ENCODE results near the gene DCXR.
"Not testable (repeated sequence)": the region's sequence is repeated elsewhere in the genome, so short reads cannot be mapped to it uniquely, and the experiment has no call there.

Gene DCXR

DNA sequence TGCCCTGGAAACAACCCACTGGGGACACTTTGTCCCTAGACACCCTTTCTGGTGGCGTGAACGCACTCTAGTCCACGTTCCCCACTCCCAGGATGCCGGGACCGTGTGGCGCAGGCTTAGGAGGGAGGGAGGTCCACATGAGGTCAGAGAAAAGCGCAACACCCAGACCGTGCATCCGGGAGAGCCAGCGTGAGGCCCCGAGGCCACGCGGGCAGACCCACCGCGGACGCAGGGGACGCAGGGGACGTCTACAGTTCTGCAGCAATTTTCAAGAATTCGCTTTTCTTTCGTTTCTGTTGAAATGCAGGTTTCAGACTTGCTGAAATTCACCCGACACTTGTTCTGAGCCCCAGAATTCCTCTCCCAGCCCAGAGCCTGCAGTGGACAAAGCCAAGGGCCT lies 9.4 kb upstream of the DCXR start:
- no peak for DNase-seq (ENCODE audit: low read depth, low spot score)
- H3K4me3 ChIP-seq (ENCODE audit: low read length), result no peak overlapping the region

- no peak for DNase-seq (ENCODE audit: low read depth, low spot score)
These were observed 8.5 kb upstream of the DCXR start for GRCh38 chr17:82045936-82046484.

DNA sequence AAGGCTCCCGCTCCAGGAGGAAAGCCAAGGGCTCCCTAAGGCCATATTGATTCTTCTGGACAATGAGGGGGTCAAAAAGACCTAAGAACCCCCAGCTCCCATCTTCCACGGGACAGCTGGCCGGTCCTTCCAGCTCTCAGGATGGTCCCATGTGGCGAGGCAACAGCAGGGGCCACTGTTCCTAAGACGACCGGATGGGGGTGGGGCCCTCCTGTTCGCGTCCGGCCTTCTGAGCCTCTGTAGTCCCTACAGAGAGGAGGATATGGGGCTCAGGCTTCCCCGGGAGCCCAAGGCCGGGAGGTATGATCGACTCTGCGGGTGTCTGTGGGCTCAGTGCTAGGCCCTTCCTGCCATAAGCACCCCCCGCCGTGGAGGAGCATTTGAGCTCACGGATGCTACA lies 6.0 kb upstream of the DCXR start:
- H3K4me3 ChIP-seq (ENCODE audit: low read length), result no peak overlapping the region
- no peak for DNase-seq (ENCODE audit: low read depth, low spot score)

More at GRCh38 chr17:82045936-82046484, 8.5 kb upstream of the DCXR start:
- no peak overlapping the region for H3K4me3 ChIP-seq (ENCODE audit: low read length)

- no peak overlapping the region for H3K4me3 ChIP-seq (ENCODE audit: low read length)
- no peak for DNase-seq (ENCODE audit: low read depth, low spot score)
These were observed 5.2 kb upstream of the DCXR start for GRCh38 chr17:82042649-82043048.

DNA sequence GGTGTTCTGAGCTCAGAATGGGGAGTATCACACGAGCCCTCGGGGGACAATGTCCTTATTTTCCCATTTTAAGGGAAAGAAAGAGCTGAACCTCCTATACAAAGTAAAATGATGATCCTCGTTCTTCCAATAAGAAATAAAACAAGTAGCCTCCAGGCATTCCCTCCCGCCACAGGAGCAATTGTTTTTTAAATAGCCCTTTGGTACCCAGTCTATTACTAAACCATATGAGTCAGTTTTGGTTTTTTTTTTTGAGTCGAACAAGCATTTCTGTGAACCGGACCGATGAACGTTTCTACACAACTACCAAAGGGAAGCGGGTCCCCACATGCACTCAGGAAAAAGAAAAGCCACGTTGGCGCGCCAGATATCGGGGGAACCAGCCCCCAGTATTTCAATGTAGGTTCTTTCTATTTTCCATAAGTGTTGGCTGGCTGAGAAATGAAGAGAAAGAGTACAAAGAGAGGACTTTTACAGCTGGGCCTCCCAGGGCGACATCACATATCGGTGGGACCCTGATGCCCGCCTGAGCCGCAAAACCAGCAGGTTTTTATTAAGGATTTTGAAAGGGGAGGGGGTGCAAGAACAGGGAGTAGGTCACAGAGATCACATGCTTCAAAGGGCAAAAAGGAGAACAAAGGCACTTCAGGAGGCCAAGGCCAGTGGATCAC lies 3.8 kb upstream of the DCXR start:
- H3K4me3 ChIP-seq (ENCODE audit: low read length), result no peak overlapping the region
- DNase-seq (ENCODE audit: low read depth, low spot score), result no peak

DNA sequence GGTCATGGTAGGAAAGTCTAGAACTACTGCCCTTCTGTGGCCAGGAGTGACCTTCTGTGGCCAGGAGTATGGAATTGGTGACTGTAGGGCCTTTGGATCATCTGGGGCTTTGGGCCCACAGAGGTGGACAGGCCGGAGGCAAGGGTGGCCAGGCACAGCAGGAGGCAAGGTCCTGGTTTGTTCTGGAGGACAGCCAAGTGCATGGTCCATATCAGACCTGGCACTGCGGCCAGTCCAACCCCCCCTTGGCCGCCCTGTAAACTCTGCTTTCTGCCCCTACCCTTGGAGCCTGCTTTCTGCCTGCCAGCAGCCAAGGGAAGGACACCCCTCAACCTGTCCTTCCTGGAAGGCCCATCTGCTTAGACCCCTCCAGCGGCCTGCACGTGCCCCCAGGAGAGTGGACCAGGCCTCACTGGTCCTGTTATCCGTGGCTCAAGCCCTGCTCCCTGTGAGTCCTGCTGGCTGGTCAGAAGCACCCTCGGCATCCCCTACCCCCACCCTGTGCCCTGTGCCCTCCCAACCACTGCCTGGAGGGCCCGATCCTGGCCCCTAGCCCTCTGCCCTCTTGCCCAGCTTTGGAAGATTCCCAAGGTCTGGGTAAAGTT lies 2.3 kb upstream of the DCXR start:
- H3K4me3 ChIP-seq (ENCODE audit: low read length), result no peak overlapping the region
- DNase-seq (ENCODE audit: low read depth, low spot score), result no peak

DNA sequence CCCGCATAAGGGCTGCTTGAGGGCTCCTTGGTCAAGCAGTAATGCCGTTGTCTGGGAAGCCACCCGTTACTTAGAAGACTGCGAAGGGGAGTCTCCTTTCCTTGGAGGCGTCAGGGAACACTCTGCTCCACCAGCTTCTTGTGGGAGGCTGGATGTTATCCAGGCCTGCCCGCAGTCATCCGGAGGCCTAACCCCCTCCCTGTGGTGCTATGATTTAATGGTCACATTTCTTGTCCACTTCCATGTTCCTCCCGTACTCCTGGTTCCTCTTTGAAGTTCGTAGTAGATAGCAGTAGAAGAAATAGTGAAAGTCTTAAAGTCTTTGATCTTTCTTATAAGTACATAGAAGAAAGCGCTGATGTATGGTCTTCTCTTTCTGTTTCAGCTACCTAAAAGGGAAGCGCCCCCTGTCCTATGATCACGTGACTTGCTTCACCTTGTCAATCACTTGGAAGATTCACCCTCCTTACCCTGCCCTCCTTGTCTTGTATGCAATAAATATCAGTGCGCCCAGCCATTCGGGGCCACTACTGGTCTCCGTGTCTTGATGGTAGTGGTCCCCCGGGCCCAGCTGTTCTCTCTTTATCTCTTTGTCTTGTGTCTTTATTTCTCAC lies 1.4 kb upstream of the DCXR start:
- H3K4me3 ChIP-seq (ENCODE audit: low read length), result not testable (repeated sequence)
- peak; percentile 56 for DNase-seq (ENCODE audit: low read depth, low spot score)

DNA sequence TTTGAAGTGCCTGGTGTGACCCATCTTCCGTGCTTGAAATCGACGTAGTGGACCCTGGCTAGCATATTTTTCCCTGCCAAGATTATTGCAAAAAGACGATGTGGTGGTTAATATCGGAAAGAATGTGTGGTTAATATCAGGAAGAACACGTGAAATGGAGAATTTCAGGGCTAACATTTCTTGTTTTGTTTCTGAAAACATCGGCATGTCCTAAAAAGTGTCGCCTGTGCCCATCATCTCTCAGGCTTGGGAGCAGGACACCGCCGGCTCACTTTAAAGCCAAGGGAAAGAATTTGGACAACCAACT lies 345 bp upstream of the DCXR start:
- DNase-seq (ENCODE audit: low read depth, low spot score), result no peak
- H3K4me3 ChIP-seq (ENCODE audit: low read length), result peak overlapping the region; percentile 75

DNA sequence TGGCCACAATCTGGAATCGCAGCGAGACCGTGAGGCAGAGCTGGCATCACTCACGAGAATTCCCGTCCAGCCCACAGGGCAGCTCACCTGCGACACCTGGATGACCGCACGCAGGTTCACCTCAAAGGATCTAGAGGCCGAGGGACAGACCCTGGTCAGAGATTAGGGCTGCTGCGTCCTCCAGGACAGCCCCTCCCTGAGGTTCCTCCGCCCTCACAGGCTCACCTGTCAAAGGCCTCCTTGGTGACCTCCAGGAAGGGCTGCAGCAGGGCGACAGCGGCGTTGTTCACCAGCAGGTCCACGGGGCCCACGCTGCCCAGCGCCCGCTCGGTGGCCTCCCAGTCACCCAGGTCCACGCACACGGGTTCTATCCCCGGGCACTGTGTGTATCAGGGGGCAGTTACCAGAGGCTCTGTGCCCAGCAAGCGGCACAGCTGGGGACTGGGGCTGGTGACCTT lies 834 bp downstream of the DCXR start:
- no peak for DNase-seq (ENCODE audit: low read depth, low spot score)
- peak overlapping the region; percentile 75 for H3K4me3 ChIP-seq (ENCODE audit: low read length)

DNA sequence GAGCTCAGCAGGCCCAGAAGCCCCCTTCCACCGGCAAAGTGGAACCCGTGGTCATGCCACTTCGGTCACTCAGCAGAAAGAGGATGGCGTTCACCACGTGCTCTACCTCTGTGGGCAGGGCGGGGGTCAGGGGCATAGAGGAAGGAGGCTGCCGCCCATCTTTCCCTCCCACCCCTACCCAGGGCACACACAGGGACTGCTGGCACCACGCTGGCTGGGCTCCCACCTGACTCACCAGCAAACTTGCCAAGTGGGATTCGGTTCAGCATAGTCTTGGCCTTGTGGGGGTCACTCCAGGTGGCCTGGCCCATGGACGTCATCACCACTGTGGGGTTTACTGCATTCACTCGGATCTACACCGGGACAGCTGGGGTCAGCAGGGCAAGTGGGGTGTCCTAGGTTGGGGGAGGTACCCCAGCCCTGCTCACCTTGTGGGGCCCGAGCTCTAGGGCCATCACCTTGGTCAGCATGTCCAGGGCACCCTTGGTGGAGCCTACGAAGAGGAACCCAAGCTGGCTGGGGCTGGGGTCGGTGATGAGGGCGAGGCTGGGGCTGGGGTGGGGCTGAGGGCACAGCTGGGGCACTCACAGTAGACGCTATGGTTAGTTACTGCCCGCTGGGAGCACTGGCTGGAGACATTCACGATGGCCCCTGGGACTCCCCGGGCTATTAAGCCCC lies 1.4 kb downstream of the DCXR start:
- DNase-seq (ENCODE audit: low read depth, low spot score), result no peak
- peak overlapping the region; percentile 75; the same call in 1 of the 2 replicates for H3K4me3 ChIP-seq (ENCODE audit: low read length)

GRCh38 chr17:82035488-82035887 lies 2.0 kb downstream of the DCXR start:
- DNase-seq (ENCODE audit: low read depth, low spot score), result no peak
- no peak overlapping the region for H3K4me3 ChIP-seq (ENCODE audit: low read length)

DNA sequence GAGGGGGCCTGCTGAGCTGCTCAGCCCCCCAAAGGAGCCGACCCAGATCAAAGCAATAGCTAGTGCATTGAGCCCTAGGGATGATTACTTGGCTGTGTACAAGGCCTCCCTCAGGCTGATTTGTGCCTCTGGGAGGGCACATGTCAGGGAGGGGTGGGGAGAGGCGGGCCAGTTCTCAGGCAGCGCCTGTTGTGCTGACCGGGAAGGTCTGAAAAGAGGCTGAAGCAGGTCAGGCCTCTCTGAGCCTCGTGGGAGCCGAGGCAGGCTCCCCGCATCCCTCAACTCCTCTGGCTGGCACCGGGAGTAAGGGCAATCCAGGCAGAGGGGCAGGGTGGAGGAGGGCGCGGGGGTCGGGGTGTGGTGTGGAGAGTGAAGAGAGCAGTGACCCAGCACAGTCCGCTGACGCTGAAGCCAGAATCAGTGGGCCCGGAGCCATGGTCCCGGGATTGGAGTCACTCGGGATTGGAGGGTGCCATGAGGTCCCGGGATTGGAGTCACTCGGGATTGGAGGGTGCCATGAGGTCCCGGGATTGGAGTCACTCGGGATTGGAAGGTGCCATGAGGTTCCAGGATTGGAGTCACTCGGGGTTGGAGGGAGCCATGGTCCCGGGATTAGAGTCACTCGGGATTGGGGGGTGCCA lies 3.0 kb downstream of the DCXR start:
- no peak overlapping the region for H3K4me3 ChIP-seq (ENCODE audit: low read length)
- no peak for DNase-seq (ENCODE audit: low read depth, low spot score)

DNA sequence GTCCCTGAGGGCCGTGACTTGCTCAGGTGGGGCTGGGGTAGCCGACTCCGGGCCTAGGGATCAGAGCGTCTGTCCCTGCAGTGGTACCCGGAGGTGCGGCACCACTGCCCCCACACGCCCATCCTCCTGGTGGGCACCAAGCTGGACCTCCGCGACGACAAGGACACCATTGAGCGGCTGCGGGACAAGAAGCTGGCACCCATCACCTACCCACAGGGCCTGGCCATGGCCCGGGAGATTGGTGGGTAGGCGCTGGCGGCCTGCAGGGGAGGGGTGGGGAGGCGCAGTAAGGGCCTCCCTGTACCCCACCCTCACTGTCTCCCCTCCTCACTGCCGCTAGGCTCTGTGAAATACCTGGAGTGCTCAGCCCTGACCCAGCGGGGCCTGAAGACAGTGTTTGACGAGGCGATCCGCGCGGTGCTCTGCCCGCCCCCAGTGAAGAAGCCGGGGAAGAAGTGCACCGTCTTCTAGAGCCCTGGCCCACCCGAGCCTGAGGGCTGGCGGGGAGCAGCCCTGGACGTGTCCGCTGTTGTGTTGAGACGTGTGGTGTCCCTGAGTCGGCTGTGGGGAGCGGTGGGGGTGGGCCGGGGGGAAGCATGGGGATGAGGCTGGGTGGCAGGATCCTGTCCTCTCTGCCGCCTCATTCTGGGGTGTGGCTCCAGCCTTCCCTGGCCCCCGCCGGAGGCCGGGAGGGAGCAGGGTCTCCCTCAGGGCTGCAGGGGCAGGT lies 4.0 kb downstream of the DCXR start:
- H3K4me3 ChIP-seq (ENCODE audit: low read length), result no peak overlapping the region
- DNase-seq (ENCODE audit: low read depth, low spot score), result no peak

GRCh38 chr17:82031885-82032627 lies 5.4 kb downstream of the DCXR start:
- H3K4me3 ChIP-seq (ENCODE audit: low read length), result peak overlapping the region; percentile 41
- no peak for DNase-seq (ENCODE audit: low read depth, low spot score)

GRCh38 chr17:82031303-82031884 lies 6.1 kb downstream of the DCXR start, which contains the start of gene RAC3:
Gene RAC3, plus strand, starts transcription at chr17:82031678. Its CDS starts 84 bp downstream, at chr17:82031762.
- peak within 1 kb of the TSS; percentile 57 for H3K4me3 ChIP-seq (ENCODE audit: low read length)
- DNase-seq (ENCODE audit: low read depth, low spot score), result no peak

DNA sequence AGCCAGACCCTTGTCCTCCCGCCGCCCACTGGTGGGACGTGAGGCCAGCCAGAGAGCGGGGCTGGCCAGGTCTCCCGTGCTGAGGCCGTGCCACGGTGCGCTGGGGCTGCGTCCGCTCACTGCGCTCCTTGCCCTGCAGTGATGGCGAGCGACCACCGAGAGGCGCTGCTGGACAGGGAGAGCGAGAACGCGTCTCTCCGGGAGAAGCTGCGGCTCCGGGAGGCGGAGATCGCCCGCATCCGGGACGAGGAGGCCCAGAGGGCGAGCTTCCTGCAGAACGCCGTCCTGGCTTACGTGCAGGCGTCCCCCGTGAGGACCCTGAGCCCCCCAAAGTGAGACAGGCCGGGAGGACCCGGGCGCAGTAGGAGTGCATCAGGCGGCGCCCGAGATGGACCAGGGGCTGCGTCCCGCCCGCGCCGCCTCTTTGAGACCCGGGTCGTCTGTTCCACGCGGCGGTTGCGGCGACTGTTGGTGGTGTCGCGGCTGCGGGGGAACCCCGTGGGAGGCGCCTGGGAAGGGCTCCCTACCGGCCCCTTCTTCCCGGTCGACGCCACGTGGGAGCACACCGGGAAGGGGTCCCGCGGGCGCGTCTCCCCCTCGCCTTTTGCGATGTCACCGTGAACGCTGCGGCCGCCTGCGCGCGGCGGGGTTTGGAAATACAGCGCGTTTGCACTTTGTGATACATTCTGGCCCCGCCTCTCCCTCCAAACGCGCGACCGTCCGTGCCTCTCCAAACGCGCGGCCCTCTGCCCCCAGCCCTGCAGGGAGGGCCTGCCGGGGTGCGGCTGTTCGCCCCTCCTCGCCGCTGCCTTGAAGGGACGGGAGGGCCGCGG lies 6.8 kb downstream of the DCXR start:
- H3K4me3 ChIP-seq (ENCODE audit: low read length), result peak overlapping the region; percentile 57
- peak; percentile 84 for DNase-seq (ENCODE audit: low read depth, low spot score)

GRCh38 chr17:82029990-82030469 lies 7.5 kb downstream of the DCXR start:
- H3K4me3 ChIP-seq (ENCODE audit: low read length), result peak overlapping the region; percentile 57
- DNase-seq (ENCODE audit: low read depth, low spot score), result no peak

All from Jurkat, Clone E6-1 (cell line).